Spleen (tissue), 11 donors: ENCODE data around the gene ATXN1. TPM values are rescaled to one million over a fixed set of nuclear protein-coding genes. Genes with fewer than 3 reads are reported as not detected.
"Not testable (repeated sequence)": the region's sequence is repeated elsewhere in the genome, so short reads cannot be mapped to it uniquely, and the experiment has no call there.

Experiments used
- DNase-seq: peaks from one replicate; pipeline ENCODE4 v3.0.0-alpha.2; 2020
- H3K27ac ChIP-seq, 8 donors: fragments of 200-600 bp; sonication (generic) in 7 of 8; 1 replicate in 4 of 8; 2 replicates in 4 of 8; pipeline versions ENCODE4 v1.5.0 to v1.8.0; 2016 to 2021; ENCODE audit warnings: inconsistent platforms in 4 of 8, mild to moderate bottlenecking in 4 of 8, moderate library complexity in 1 of 8
- H3K27me3 ChIP-seq, 7 donors: fragments of 200-600 bp; sonication (generic) in 6 of 7; replicated peaks in 1 of 7; 1 replicate in 4 of 7; 2 replicates in 3 of 7; pipeline versions ENCODE4 v1.5.0 to v1.8.0; 2016 to 2021; ENCODE audit warnings: inconsistent platforms in 3 of 7, mild to moderate bottlenecking in 1 of 7
- H3K36me3 ChIP-seq, 6 donors: fragments of 200-600 bp; sonication (generic) in 5 of 6; 1 replicate in 4 of 6; 2 replicates in 2 of 6; pipeline versions ENCODE4 v1.5.0 to v1.8.0; 2016 to 2021; ENCODE audit warnings: inconsistent platforms in 2 of 6
- H3K4me1 ChIP-seq, 6 donors: fragments of 200-600 bp; sonication (generic) in 5 of 6; 1 replicate in 3 of 6; 2 replicates in 3 of 6; pipeline versions ENCODE4 v1.5.0 to v1.8.0; 2016 to 2021; ENCODE audit warnings: inconsistent platforms in 3 of 6
- H3K4me3 ChIP-seq, 8 donors: fragments of 200-600 bp; sonication (generic) in 7 of 8; 1 replicate in 4 of 8; 2 replicates in 4 of 8; pipeline versions ENCODE4 v1.5.0 to v1.8.0; 2016 to 2021; ENCODE audit warnings: inconsistent platforms in 4 of 8, mild to moderate bottlenecking in 4 of 8, moderate library complexity in 2 of 8
- H3K9me3 ChIP-seq, 8 donors: fragments of 200-600 bp; sonication (generic) in 7 of 8; 1 replicate in 4 of 8; 2 replicates in 4 of 8; pipeline versions ENCODE4 v1.5.0 to v1.8.0; 2016 to 2021; ENCODE audit warnings: inconsistent platforms in 4 of 8
- POLR2A ChIP-seq, 3 donors: fragments of 450-650 bp; IDR thresholded peaks; one replicate each; pipeline ENCODE4 v1.5.1; 2017; ENCODE audit warnings: antibody characterized with exemption in 3 of 3, mild to moderate bottlenecking in 1 of 3
- POLR2AphosphoS5 ChIP-seq, 3 donors: sonication (generic); formaldehyde crosslinking; IDR thresholded peaks; one replicate each; pipeline ENCODE4 v1.5.1; 2017; ENCODE audit warnings: antibody characterized with exemption in 3 of 3
- WGBS, 5 donors: extraction: QIAGEN DNeasy Blood & Tissue Kit in 3 of 5; methylation state at CpG; one replicate each; pipeline versions ENCODE4 v1.1.5 to v1.1.7; 2013 to 2018; 5-methylcytosine and 5-hydroxymethylcytosine counted together
- intact Hi-C: fragments of 100-400 bp; cut with DNase I; formaldehyde crosslinking; loops from one replicate; pipeline ENCODE4 v1.15.0; 2023; ENCODE audit warnings: low total_unique reads
- polyA plus RNA-seq, 3 donors: library from polyadenylated mRNA; stranded (reverse); fragments of 200-250 nt; gene quantifications; one replicate each; pipeline ENCODE4 v1.2.1, GENCODE V29; 2013
- total RNA-seq, 7 donors: library from RNA; depleted of rRNA in 3 of 7; stranded (reverse); fragments of >200 nt in 3 of 7; fragmentation: NEBNext Ultra II Directional in 4 of 7; extraction: Animal tissue kit (Norgen Biotek cat#: 25700) in 4 of 7; gene quantifications; one replicate each; pipeline versions ENCODE4 v1.1.0 to v1.2.1, GENCODE V29; 2016 to 2021
- TF ChIP-seq, protein P1 (sequence below), 11 experiments: fragments of 200-600 bp in 7 of 11; fragments of 450-650 bp in 4 of 11; sonication (generic) in 4 of 11; IDR thresholded peaks in 8 of 11; conservative IDR thresholded peaks in 3 of 11; 1 replicate in 7 of 11; 2 replicates in 4 of 11; pipeline versions ENCODE4 v1.4.0 to v1.8.0; 2016 to 2021; ENCODE audit warnings: antibody characterized with exemption in 11 of 11, inconsistent platforms in 4 of 11, mild to moderate bottlenecking in 1 of 11
- donor health status: healthy with polysubstance abuse.
- donor health status: DM: no; HTN: no; CAD: no; lungs with moderate emphysema.
- donor health status: DM: no; HTN: no; CAD: no.
- donor health status: Bipolar disorder and iron deficiency.
- donor health status: healthy.
- donor health status: DM: no; HTN: no; CAD: no.
- donor health status: DM: yes; HTN: yes; CAD: no.

Gene ATXN1
- total and polyA plus RNA-seq, 10 donors, result 3.5 to 123 (median 73.9) TPM

GRCh38 chr6:16270178-16270794 lies 491.0 kb downstream of the ATXN1 start:
- H3K4me1 ChIP-seq, result no peaks in the 10 kb centered on the region
- no peak overlapping the region for H3K27ac ChIP-seq
- no peaks in the 10 kb centered on the region for H3K9me3 ChIP-seq
- whole genome bisulfite sequencing, 5 donors, result 74 to 79% (median 77%) methylated on average over 5 of the region's 5 CpGs
- no peaks in the 10 kb centered on the region for H3K36me3 ChIP-seq
- no peaks in the 10 kb centered on the region for H3K27me3 ChIP-seq
- intact Hi-C loops, result no loop called here
- DNase-seq, result no peak
- no peak overlapping the region for H3K4me3 ChIP-seq
- TF ChIP-seq, protein P1, sequence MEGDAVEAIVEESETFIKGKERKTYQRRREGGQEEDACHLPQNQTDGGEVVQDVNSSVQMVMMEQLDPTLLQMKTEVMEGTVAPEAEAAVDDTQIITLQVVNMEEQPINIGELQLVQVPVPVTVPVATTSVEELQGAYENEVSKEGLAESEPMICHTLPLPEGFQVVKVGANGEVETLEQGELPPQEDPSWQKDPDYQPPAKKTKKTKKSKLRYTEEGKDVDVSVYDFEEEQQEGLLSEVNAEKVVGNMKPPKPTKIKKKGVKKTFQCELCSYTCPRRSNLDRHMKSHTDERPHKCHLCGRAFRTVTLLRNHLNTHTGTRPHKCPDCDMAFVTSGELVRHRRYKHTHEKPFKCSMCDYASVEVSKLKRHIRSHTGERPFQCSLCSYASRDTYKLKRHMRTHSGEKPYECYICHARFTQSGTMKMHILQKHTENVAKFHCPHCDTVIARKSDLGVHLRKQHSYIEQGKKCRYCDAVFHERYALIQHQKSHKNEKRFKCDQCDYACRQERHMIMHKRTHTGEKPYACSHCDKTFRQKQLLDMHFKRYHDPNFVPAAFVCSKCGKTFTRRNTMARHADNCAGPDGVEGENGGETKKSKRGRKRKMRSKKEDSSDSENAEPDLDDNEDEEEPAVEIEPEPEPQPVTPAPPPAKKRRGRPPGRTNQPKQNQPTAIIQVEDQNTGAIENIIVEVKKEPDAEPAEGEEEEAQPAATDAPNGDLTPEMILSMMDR (IDR thresholded peaks at IDR 0.05 in 8 of 11, conservative IDR thresholded peaks at IDR 0.05 in 3 of 11), result no peak
- TF ChIP-seq POLR2A (IDR thresholded peaks at IDR 0.05), result no peak
- no peak for TF ChIP-seq POLR2AphosphoS5 (IDR thresholded peaks at IDR 0.05)

GRCh38 chr6:16269442-16270070 lies 491.7 kb downstream of the ATXN1 start:
- H3K4me1 ChIP-seq, H3K27ac ChIP-seq, DNase-seq, H3K9me3 ChIP-seq, intact Hi-C loops, H3K27me3 ChIP-seq, H3K36me3 ChIP-seq, H3K4me3 ChIP-seq: not testable (repeated sequence)
- 83 to 96% (median 91%) methylated on average over 7 of the region's 7 CpGs for WGBS, 5 donors

DNA sequence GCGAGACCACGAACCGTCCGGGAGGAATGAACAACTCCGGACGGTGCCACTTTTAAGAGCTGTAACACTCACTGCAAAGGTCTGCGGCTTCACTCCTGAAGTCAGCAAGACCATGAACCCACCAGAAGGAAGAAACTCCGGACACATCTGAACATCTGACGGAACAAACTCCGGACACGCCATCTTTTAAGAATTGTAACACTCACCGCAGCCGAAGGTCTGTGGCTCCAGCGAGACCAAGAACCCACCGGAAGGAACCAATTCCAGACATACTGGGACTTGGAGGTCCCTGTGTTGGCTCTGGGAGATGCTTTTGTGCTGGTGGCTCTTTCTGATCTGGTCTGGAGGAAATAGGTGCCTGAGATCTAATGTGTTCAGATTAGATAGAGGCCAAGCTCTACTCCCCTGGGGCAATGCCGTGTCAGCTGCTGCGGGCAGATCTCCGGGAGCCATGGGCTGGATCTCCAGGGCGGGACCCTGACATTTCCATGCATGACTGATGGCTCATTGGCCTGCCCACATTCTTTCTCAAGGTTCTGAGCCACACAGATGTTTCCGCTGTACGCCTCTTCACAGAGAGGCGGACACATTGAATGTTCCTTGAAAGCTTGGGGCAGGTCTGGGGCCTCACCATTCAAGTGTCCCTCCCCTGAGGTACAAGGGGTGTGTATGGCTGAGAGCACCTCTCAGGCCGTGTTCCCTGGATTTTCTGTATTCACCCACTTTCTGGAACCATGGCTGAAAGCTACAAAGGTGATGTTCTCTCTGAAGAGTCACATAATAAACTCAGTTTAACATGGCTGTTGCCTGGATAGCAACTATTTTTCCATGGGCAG lies 493.6 kb downstream of the ATXN1 start:
- no peak for DNase-seq
- Histone ChIP-seq H3K4me3 (peak overlapping the region in 1 of 8 donors; percentile 13), H3K36me3 (no peaks in the 10 kb centered on the region), H3K27me3 (no peaks in the 10 kb centered on the region), H3K9me3 (no peaks in the 10 kb centered on the region), H3K27ac (no peak overlapping the region), H3K4me1 (no peaks in the 10 kb centered on the region)
- TF ChIP-seq POLR2A (IDR thresholded peaks at IDR 0.05) (no peak), POLR2AphosphoS5 (IDR thresholded peaks at IDR 0.05) (peak; percentile 10 to 33 (median 22))
- TF ChIP-seq, protein P1 (IDR thresholded peaks at IDR 0.05 in 8 of 11, conservative IDR thresholded peaks at IDR 0.05 in 3 of 11), result no peak
- 87 to 95% (median 94%) methylated on average over 16 to 23 of the region's 23 CpGs for WGBS, 5 donors
- intact Hi-C loops, result no loop called here

DNA sequence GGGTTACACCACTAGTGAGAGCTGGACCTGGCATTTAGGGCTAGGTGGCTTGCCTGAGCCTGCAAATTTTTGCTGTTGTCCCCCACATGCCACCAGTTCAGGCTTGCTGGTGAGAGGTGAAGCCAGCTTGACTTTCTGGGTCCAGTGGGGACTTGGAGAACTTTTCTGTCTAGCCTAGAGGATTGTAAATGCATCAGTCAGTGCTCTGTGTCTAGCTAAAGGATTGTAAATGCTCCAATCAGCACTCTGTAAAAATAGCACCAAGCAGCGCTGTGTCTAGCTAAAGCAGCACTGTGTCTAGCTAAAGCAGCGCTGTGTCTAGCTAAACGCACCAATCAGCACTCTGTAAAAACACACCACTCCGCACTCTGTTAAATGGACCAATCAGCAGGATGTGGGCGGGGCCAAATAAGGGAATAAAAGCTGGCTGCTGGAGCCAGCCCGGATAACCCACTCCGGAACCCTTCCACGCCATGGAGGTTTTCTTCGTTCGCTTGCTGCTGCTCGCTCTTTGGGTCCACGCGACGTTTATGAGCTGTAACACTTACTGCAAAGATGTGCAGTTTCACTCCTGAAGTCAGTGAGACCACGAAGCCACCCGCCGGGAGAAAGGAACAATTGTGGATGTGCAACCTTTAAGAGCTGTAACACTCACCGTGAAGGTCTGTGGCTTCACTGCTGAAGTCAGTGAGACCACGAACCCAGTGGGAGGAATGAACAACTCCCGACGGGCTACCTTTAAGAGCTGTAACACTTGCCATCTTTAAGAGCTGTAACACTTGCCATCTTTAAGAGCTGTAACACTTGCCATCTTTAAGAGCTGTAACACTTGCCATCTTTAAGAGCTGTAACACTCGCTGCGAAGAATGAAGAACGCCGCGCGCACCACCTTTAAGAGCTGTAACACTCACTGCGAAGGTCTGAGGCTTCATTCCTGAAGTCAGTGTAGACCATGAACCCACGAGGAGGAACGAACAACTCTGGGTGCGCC lies 495.6 kb downstream of the ATXN1 start:
- H3K9me3 ChIP-seq, result no peaks in the 10 kb centered on the region
- H3K27me3 ChIP-seq, result no peaks in the 10 kb centered on the region
- no peak for DNase-seq
- intact Hi-C loops, result no loop called here
- WGBS, 5 donors, result 92 to 95% (median 94%) methylated on average over 31 of the region's 31 CpGs
- no peak overlapping the region for H3K27ac ChIP-seq
- no peak for TF ChIP-seq POLR2A (IDR thresholded peaks at IDR 0.05)
- TF ChIP-seq, protein P1 (IDR thresholded peaks at IDR 0.05 in 8 of 11, conservative IDR thresholded peaks at IDR 0.05 in 3 of 11), result no peak
- TF ChIP-seq POLR2AphosphoS5 (IDR thresholded peaks at IDR 0.05), result no peak
- no peaks in the 10 kb centered on the region for H3K36me3 ChIP-seq
- H3K4me1 ChIP-seq, result no peaks in the 10 kb centered on the region
- H3K4me3 ChIP-seq, result no peak overlapping the region
